Measurements from ENCODE around the gene FMN1.

- TF ChIP-seq CTCF (IDR thresholded peaks at IDR 0.05) (no peak), POLR2A (IDR thresholded peaks at IDR 0.05) (no peak)
These were observed 48.9 kb upstream of the FMN1 start for GRCh38 chr15:33243393-33243792.
